ENCODE results near the gene LMBR1L.
A peak's percentile ranks its signal among the peaks of the same experiment; 100 is the strongest.

Gene LMBR1L

DNA sequence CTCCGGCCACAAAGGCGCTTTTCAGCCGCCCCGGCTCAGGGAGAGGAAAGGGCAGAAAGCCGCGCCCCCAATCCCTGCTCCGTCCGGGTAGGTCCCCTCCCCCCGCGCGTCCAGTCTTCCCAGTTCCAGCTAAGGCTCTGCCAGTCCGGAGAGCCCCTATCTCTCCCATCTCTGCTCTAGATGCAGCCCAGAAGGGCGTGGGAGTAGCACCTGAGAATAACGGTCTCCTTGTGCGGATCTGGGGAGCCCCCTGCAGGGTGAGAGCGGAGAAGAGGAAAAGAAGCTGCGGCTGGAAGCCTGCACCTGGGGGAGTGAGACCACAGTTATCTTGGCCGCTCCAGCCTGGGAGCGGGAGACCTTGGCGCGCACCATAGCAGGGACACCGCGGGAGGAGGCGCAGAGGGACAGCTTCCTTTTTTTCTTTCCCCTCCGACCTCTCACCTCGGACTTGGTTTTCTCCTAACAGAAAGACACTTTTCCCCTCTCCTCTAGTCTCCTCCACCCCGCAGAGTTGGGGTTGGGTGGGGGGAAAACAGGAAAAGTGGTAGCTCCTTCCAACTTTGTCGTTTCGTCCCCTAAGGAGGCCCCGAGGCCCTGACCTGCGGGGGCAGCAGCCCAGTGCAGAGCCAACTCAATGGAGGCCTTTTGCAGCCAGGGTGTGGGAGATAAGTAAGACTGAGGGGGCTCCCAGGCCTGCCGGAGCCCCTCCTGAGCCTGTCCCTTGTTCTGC is 18.4 kb downstream of the LMBR1L start (continued):
- TF ChIP-seq, protein P1, sequence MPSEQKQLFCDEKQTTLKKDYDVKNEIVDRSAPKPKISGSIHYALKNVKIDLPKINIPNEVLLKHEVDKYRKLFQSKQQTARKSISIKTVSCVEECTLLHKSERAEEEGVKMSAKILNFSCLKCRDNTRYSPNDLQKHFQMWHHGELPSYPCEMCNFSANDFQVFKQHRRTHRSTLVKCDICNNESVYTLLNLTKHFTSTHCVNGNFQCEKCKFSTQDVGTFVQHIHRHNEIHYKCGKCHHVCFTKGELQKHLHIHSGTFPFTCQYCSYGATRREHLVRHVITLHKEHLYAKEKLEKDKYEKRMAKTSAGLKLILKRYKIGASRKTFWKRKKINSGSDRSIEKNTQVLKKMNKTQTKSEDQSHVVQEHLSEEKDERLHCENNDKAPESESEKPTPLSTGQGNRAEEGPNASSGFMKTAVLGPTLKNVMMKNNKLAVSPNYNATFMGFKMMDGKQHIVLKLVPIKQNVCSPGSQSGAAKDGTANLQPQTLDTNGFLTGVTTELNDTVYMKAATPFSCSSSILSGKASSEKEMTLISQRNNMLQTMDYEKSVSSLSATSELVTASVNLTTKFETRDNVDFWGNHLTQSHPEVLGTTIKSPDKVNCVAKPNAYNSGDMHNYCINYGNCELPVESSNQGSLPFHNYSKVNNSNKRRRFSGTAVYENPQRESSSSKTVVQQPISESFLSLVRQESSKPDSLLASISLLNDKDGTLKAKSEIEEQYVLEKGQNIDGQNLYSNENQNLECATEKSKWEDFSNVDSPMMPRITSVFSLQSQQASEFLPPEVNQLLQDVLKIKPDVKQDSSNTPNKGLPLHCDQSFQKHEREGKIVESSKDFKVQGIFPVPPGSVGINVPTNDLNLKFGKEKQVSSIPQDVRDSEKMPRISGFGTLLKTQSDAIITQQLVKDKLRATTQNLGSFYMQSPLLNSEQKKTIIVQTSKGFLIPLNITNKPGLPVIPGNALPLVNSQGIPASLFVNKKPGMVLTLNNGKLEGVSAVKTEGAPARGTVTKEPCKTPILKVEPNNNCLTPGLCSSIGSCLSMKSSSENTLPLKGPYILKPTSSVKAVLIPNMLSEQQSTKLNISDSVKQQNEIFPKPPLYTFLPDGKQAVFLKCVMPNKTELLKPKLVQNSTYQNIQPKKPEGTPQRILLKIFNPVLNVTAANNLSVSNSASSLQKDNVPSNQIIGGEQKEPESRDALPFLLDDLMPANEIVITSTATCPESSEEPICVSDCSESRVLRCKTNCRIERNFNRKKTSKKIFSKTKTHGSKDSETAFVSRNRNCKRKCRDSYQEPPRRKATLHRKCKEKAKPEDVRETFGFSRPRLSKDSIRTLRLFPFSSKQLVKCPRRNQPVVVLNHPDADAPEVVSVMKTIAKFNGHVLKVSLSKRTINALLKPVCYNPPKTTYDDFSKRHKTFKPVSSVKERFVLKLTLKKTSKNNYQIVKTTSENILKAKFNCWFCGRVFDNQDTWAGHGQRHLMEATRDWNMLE (tag by site-specific recombination; conservative IDR thresholded peaks at IDR 0.05; ENCODE audit: low read depth), result no peak
- TF ChIP-seq ZNF140 (tag by site-specific recombination; IDR thresholded peaks at IDR 0.05) (no peak), ZNF426 (tag by site-specific recombination; IDR thresholded peaks at IDR 0.05) (no peak), SP3 (tag by site-specific recombination; IDR thresholded peaks at IDR 0.05) (no peak), ZFP37 (tag by site-specific recombination; IDR thresholded peaks at IDR 0.05) (no peak), KLF8 (tag by site-specific recombination; IDR thresholded peaks at IDR 0.05) (no peak), IKZF3 (tag by site-specific recombination; IDR thresholded peaks at IDR 0.05) (peak; percentile 56; the same call in 1 of the 2 replicates), SALL2 (tag by site-specific recombination; IDR thresholded peaks at IDR 0.05; ENCODE audit: borderline replicate concordance) (no peak), ZNF571 (tag by site-specific recombination; IDR thresholded peaks at IDR 0.05) (no peak), ZNF391 (tag by site-specific recombination; IDR thresholded peaks at IDR 0.05; ENCODE audit: borderline replicate concordance, low read depth) (no peak), ZNF16 (tag by site-specific recombination; IDR thresholded peaks at IDR 0.05; ENCODE audit: low read depth) (no peak), EGR2 (tag by site-specific recombination; IDR thresholded peaks at IDR 0.05; ENCODE audit: low read depth) (peak; percentile 45; the same call in 1 of the 2 replicates), GFI1B (tag by site-specific recombination; IDR thresholded peaks at IDR 0.05) (no peak), ZNF239 (tag by site-specific recombination; IDR thresholded peaks at IDR 0.05) (no peak), ZNF416 (tag by site-specific recombination; IDR thresholded peaks at IDR 0.05) (no peak), ZNF394 (tag by site-specific recombination; IDR thresholded peaks at IDR 0.05; ENCODE audit: borderline replicate concordance) (peak; percentile 59; the same call in 1 of the 2 replicates), ZNF768 (tag by site-specific recombination; IDR thresholded peaks at IDR 0.05) (no peak)
- TF ChIP-seq, protein P2, sequence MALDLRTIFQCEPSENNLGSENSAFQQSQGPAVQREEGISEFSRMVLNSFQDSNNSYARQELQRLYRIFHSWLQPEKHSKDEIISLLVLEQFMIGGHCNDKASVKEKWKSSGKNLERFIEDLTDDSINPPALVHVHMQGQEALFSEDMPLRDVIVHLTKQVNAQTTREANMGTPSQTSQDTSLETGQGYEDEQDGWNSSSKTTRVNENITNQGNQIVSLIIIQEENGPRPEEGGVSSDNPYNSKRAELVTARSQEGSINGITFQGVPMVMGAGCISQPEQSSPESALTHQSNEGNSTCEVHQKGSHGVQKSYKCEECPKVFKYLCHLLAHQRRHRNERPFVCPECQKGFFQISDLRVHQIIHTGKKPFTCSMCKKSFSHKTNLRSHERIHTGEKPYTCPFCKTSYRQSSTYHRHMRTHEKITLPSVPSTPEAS (tag by site-specific recombination; IDR thresholded peaks at IDR 0.05), result no peak

DNA sequence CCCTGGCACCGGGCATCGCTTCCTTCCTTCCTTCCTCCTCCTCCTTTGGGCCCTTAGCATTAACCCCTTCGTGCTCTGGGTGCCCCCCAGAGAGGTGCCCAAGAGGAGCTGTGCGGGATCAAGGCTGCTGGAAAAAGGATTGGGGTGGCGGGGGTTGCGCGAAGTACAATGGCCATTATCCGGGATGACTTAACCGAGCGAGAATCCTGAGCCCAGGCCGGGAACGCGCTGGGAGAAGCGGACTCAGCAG is 18.9 kb downstream of the LMBR1L start:
- no peak overlapping the region for H3K27ac ChIP-seq (ENCODE audit: extremely low read depth, low read depth, low read length)
- ChIA-PET POLR2A (interaction anchor here (0.7 to 4.8 kb wide), 6 partner anchors 22 to 39 kb away, joined by 3 to 28 read pairs (median 6); partner anchors contain the start of genes RHEBL1 and TUBA1B), CTCF (interaction anchor here (0.6 to 5.0 kb wide), 21 partner anchors 9 to 103 kb away, joined by 3 to 74 read pairs (median 5); partner anchors contain the start of genes LMBR1L and RHEBL1)
- H3K4me3 ChIP-seq (ENCODE audit: low read depth, low read length), result peak overlapping the region; percentile 26
- peaks cover 3 to 14% of the 10 kb centered on the region in 2 experiments; a peak in 1 of 3 replicates for H3K36me3 ChIP-seq (ENCODE audit: control insufficient read depth in 2 of 2, insufficient read depth in 1 of 2, low read length in 2 of 2)
- H3K9me3 ChIP-seq (ENCODE audit: control insufficient read depth, insufficient read depth, low read depth, low read length), result no peaks in the 10 kb centered on the region
- no peaks in the 10 kb centered on the region for H3K4me1 ChIP-seq (ENCODE audit: control insufficient read depth, insufficient read depth, low read length)
- no peak for TF ChIP-seq ZNF707 (tag by site-specific recombination; IDR thresholded peaks at IDR 0.05)
- no peak for TF ChIP-seq BCL11A (tag by site-specific recombination; IDR thresholded peaks at IDR 0.05; ENCODE audit: low read depth)
- TF ChIP-seq ZBTB8A (tag by site-specific recombination; IDR thresholded peaks at IDR 0.05), result no peak
- TF ChIP-seq ZNF433 (tag by site-specific recombination; IDR thresholded peaks at IDR 0.05; ENCODE audit: low read depth), result no peak
- TF ChIP-seq, protein P3, sequence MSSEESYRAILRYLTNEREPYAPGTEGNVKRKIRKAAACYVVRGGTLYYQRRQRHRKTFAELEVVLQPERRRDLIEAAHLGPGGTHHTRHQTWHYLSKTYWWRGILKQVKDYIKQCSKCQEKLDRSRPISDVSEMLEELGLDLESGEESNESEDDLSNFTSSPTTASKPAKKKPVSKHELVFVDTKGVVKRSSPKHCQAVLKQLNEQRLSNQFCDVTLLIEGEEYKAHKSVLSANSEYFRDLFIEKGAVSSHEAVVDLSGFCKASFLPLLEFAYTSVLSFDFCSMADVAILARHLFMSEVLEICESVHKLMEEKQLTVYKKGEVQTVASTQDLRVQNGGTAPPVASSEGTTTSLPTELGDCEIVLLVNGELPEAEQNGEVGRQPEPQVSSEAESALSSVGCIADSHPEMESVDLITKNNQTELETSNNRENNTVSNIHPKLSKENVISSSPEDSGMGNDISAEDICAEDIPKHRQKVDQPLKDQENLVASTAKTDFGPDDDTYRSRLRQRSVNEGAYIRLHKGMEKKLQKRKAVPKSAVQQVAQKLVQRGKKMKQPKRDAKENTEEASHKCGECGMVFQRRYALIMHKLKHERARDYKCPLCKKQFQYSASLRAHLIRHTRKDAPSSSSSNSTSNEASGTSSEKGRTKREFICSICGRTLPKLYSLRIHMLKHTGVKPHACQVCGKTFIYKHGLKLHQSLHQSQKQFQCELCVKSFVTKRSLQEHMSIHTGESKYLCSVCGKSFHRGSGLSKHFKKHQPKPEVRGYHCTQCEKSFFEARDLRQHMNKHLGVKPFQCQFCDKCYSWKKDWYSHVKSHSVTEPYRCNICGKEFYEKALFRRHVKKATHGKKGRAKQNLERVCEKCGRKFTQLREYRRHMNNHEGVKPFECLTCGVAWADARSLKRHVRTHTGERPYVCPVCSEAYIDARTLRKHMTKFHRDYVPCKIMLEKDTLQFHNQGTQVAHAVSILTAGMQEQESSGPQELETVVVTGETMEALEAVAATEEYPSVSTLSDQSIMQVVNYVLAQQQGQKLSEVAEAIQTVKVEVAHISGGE (tag by site-specific recombination; conservative IDR thresholded peaks at IDR 0.05; ENCODE audit: low read depth), result no peak
- no peak for TF ChIP-seq ZNF184 (tag by site-specific recombination; IDR thresholded peaks at IDR 0.05)
- TF ChIP-seq, protein P4, sequence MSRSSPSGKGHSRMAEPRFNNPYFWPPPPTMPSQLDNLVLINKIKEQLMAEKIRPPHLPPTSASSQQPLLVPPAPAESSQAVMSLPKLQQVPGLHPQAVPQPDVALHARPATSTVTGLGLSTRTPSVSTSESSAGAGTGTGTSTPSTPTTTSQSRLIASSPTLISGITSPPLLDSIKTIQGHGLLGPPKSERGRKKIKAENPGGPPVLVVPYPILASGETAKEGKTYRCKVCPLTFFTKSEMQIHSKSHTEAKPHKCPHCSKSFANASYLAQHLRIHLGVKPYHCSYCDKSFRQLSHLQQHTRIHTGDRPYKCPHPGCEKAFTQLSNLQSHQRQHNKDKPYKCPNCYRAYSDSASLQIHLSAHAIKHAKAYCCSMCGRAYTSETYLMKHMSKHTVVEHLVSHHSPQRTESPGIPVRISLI (tag by site-specific recombination; IDR thresholded peaks at IDR 0.05), result no peak
- peak; percentile 56 for TF ChIP-seq ZNF335 (tag by site-specific recombination; conservative IDR thresholded peaks at IDR 0.05)
